Thyroid gland (tissue), 4 donors: ENCODE measurements around the gene TNFSF8. TPM values are rescaled to one million over a fixed set of nuclear protein-coding genes. Genes with fewer than 3 reads are reported as not detected.

ENCODE experiments used
- DNase-seq, 2 donors: peaks; one replicate each; pipeline ENCODE4 v3.0.0-alpha.2; 2019
- H3K27ac ChIP-seq, 3 donors: fragments of 200-600 bp; sonication (generic); 1 replicate in 2 of 3; 2 replicates in 1 of 3; pipeline ENCODE4 v1.5.1; 2016 to 2019; ENCODE audit warnings: mild to moderate bottlenecking in 1 of 3, moderate library complexity in 1 of 3
- H3K27me3 ChIP-seq: fragments of 200-600 bp; sonication (generic); one replicate; pipeline ENCODE4 v1.5.1; 2019
- H3K36me3 ChIP-seq, 2 donors: fragments of 200-600 bp; sonication (generic); one replicate each; pipeline ENCODE4 v1.5.1; 2016 to 2019
- H3K4me1 ChIP-seq, 2 donors: fragments of 200-600 bp; sonication (generic); one replicate each; pipeline ENCODE4 v1.5.1; 2017 to 2019
- H3K4me3 ChIP-seq, 3 donors: fragments of 200-600 bp; sonication (generic); replicated peaks in 1 of 3; 1 replicate in 2 of 3; 2 replicates in 1 of 3; pipeline ENCODE4 v1.5.1; 2016; ENCODE audit warnings: mild to moderate bottlenecking in 1 of 3
- H3K9me3 ChIP-seq: fragments of 200-600 bp; sonication (generic); one replicate; pipeline ENCODE4 v1.5.1; 2017
- CTCF ChIP-seq, 6 experiments: fragments of 200-600 bp in 3 of 6; fragments of 450-650 bp in 3 of 6; sonication (generic) in 3 of 6; IDR thresholded peaks; one replicate each; pipeline ENCODE4 v1.5.1; 2016 to 2019; ENCODE audit warnings: antibody characterized with exemption in 6 of 6, mild to moderate bottlenecking in 2 of 6, inconsistent platforms in 1 of 6, moderate library complexity in 1 of 6
- POLR2A ChIP-seq, 2 donors: fragments of 450-650 bp; IDR thresholded peaks; one replicate each; pipeline ENCODE4 v1.6.1; 2017; ENCODE audit warnings: antibody characterized with exemption in 2 of 2, mild to moderate bottlenecking in 2 of 2, moderate library complexity in 1 of 2
- WGBS, 2 donors: methylation state at CpG; one replicate each; pipeline ENCODE4 v1.1.5; 2017; 5-methylcytosine and 5-hydroxymethylcytosine counted together
- intact Hi-C: fragments of 100-400 bp; cut with DNase I; formaldehyde crosslinking; loops from one replicate; pipeline ENCODE4 v1.15.1; 2023
- total RNA-seq, 4 donors: library from RNA; depleted of rRNA; stranded (reverse); fragments of >200 nt; gene quantifications; one replicate each; pipeline ENCODE4 v1.2.3, GENCODE V29; 2016

Gene TNFSF8
- total RNA-seq, 4 donors from 2014 or later, result 1.3 to 4.2 (median 2.1) TPM

- Histone ChIP-seq H3K36me3 (no peaks in the 10 kb centered on the region), H3K27ac (no peak overlapping the region), H3K4me3 (no peak overlapping the region), H3K4me1 (peaks cover 4 to 5% of the 10 kb centered on the region in 2 donors), H3K27me3 (no peaks in the 10 kb centered on the region), H3K9me3 (no peaks in the 10 kb centered on the region)
- TF ChIP-seq CTCF (IDR thresholded peaks at IDR 0.05), result no peak
- TF ChIP-seq POLR2A (IDR thresholded peaks at IDR 0.05), result no peak
- DNase-seq, result no peak
- WGBS, 2 donors, result 77 to 84% methylated on average over 5 of the region's 5 CpGs
- intact Hi-C loops, result no loop called here
These were observed 63.1 kb downstream of the TNFSF8 start for GRCh38 chr9:114867327-114867726.

- no peak overlapping the region for H3K27ac ChIP-seq
These were observed 65.9 kb downstream of the TNFSF8 start for GRCh38 chr9:114864471-114864870.

GRCh38 chr9:114861922-114862605, 68.3 kb downstream of the TNFSF8 start:
- DNase-seq, result peak; percentile 59 to 63
- Histone ChIP-seq H3K4me1 (peaks cover 5 to 20% of the 10 kb centered on the region in 2 donors), H3K9me3 (no peaks in the 10 kb centered on the region), H3K36me3 (no peaks in the 10 kb centered on the region), H3K27ac (peak overlapping the region; percentile 62 to 81 (median 71)), H3K27me3 (no peaks in the 10 kb centered on the region), H3K4me3 (no peak overlapping the region)
- intact Hi-C loops, result no loop called here
- no peak for TF ChIP-seq POLR2A (IDR thresholded peaks at IDR 0.05)
- TF ChIP-seq CTCF (IDR thresholded peaks at IDR 0.05), result no peak
- 47 to 57% methylated on average over 11 of the region's 11 CpGs for WGBS, 2 donors

More at GRCh38 chr9:114864471-114864870, 65.9 kb downstream of the TNFSF8 start:
- intact Hi-C loops, result no loop called here
- WGBS, 2 donors, result 90 to 95% methylated on average over 1 of the region's 1 CpG
- no peaks in the 10 kb centered on the region for H3K9me3 ChIP-seq
- H3K4me1 ChIP-seq, result peaks cover 5 to 20% of the 10 kb centered on the region in 2 donors
- H3K4me3 ChIP-seq, result no peak overlapping the region
- TF ChIP-seq POLR2A (IDR thresholded peaks at IDR 0.05) (no peak), CTCF (IDR thresholded peaks at IDR 0.05) (no peak)
- H3K36me3 ChIP-seq, result no peaks in the 10 kb centered on the region
- no peaks in the 10 kb centered on the region for H3K27me3 ChIP-seq
- DNase-seq, result no peak

GRCh38 chr9:114861273-114861672, 69.1 kb downstream of the TNFSF8 start:
- TF ChIP-seq POLR2A (IDR thresholded peaks at IDR 0.05) (no peak), CTCF (IDR thresholded peaks at IDR 0.05) (no peak)
- Histone ChIP-seq H3K27ac (peak overlapping the region; percentile 62 to 81 (median 71)), H3K36me3 (no peaks in the 10 kb centered on the region), H3K4me1 (peaks cover 5 to 20% of the 10 kb centered on the region in 2 donors), H3K27me3 (no peaks in the 10 kb centered on the region), H3K9me3 (no peaks in the 10 kb centered on the region), H3K4me3 (no peak overlapping the region)
- 82 to 94% methylated on average over 5 of the region's 5 CpGs for WGBS, 2 donors
- no peak for DNase-seq
- intact Hi-C loops, result no loop called here

- 89 to 91% methylated on average over 2 of the region's 2 CpGs for WGBS, 2 donors
- Histone ChIP-seq H3K4me1 (peaks cover 5 to 20% of the 10 kb centered on the region in 2 donors), H3K4me3 (no peak overlapping the region), H3K27me3 (no peaks in the 10 kb centered on the region), H3K9me3 (no peaks in the 10 kb centered on the region), H3K36me3 (no peaks in the 10 kb centered on the region), H3K27ac (no peak overlapping the region)
- TF ChIP-seq POLR2A (IDR thresholded peaks at IDR 0.05) (no peak), CTCF (IDR thresholded peaks at IDR 0.05) (no peak)
- intact Hi-C loops, result no loop called here
- no peak for DNase-seq
These were observed 70.2 kb downstream of the TNFSF8 start for GRCh38 chr9:114860187-114860586.
